Breast epithelium (tissue), 3 donors: Measurements from ENCODE around the gene TTYH3.

Experiments
- POLR2A ChIP-seq: fragments of 450-650 bp; IDR thresholded peaks from one replicate; pipeline ENCODE4 v1.6.1; 2016; ENCODE audit warnings: antibody characterized with exemption, mild to moderate bottlenecking, moderate library complexity
- TF ChIP-seq, protein P1 (sequence below), 3 donors: fragments of 450-650 bp; IDR thresholded peaks; one replicate each; pipeline ENCODE4 v1.5.1; 2016 to 2017; ENCODE audit warnings: antibody characterized with exemption in 3 of 3, mild to moderate bottlenecking in 3 of 3, moderate library complexity in 3 of 3

DNA sequence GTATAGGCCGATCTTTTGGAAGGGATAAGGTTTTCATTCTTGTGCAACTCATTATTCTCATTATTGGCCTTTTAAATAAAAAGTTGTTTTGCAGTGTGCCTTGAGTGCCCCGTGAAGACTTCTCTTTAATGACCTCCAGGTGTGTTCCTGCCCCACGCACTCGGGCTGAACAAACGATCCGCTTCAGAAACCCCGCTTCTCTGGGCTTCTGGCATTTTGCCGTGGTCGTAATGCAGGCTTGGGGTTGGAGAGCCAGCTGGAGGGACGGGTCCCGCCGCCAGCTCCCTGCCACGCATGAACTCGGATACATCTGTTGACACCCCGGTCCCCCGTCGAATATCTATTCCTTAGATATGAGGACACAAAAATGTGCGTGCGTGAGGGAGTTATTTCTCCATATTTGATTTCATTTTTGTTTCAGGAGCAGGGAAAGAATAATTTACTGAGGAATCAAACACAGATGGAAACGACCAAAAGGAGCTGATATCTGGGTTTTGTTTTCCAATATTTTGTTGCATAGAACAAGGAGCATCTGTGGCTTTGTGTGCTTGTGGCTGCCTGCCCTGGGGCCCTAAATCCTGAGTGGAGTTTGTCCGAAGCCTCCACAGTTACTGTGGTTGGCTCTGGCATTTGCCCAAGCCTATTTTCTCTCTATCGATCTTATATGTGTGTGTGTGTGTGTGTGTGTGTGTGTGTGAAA is 17.0 kb upstream of the TTYH3 start:
- TF ChIP-seq, protein P1, sequence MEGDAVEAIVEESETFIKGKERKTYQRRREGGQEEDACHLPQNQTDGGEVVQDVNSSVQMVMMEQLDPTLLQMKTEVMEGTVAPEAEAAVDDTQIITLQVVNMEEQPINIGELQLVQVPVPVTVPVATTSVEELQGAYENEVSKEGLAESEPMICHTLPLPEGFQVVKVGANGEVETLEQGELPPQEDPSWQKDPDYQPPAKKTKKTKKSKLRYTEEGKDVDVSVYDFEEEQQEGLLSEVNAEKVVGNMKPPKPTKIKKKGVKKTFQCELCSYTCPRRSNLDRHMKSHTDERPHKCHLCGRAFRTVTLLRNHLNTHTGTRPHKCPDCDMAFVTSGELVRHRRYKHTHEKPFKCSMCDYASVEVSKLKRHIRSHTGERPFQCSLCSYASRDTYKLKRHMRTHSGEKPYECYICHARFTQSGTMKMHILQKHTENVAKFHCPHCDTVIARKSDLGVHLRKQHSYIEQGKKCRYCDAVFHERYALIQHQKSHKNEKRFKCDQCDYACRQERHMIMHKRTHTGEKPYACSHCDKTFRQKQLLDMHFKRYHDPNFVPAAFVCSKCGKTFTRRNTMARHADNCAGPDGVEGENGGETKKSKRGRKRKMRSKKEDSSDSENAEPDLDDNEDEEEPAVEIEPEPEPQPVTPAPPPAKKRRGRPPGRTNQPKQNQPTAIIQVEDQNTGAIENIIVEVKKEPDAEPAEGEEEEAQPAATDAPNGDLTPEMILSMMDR (IDR thresholded peaks at IDR 0.05) = no peak
- no peak for TF ChIP-seq POLR2A
